Heart left ventricle (tissue), 16 donors: ENCODE data around the gene MNS1. TPM values are rescaled to one million over a fixed set of nuclear protein-coding genes. Genes with fewer than 3 reads are reported as not detected.

Experiments used
- ATAC-seq, 4 donors: fragments of 200-7000 bp; cut with Tn5 transposase; one replicate each; pipeline ENCODE4 v1.9.1; 2020 to 2022; ENCODE audit warnings: moderate library complexity in 4 of 4, mild to moderate bottlenecking in 3 of 4, moderate number of reproducible peaks in 1 of 4
- DNase-seq, 5 donors: peaks; one replicate each; pipeline ENCODE4 v3.0.0-alpha.2; 2020
- H3K27ac ChIP-seq, 12 donors: fragments of 200-600 bp; sonication (generic) in 4 of 12; one replicate each; pipeline versions ENCODE4 v1.5.0 to v1.8.0; 2016 to 2022; ENCODE audit warnings: mild to moderate bottlenecking in 2 of 12
- H3K27me3 ChIP-seq, 9 donors: fragments of 200-600 bp; sonication (generic) in 2 of 9; one replicate each; pipeline versions ENCODE4 v1.5.1 to v1.8.0; 2016 to 2022; ENCODE audit warnings: mild to moderate bottlenecking in 3 of 9
- H3K36me3 ChIP-seq, 9 donors: fragments of 200-600 bp; sonication (generic) in 2 of 9; one replicate each; pipeline versions ENCODE4 v1.5.0 to v1.8.0; 2018 to 2022; ENCODE audit warnings: mild to moderate bottlenecking in 2 of 9
- H3K4me1 ChIP-seq, 12 donors: fragments of 200-600 bp; sonication (generic) in 4 of 12; one replicate each; pipeline versions ENCODE4 v1.5.0 to v1.8.0; 2016 to 2022; ENCODE audit warnings: mild to moderate bottlenecking in 3 of 12
- H3K4me3 ChIP-seq, 12 donors: fragments of 200-600 bp; sonication (generic) in 4 of 12; one replicate each; pipeline versions ENCODE4 v1.5.0 to v1.8.0; 2017 to 2022; ENCODE audit warnings: mild to moderate bottlenecking in 9 of 12, moderate library complexity in 4 of 12
- H3K9me3 ChIP-seq, 12 donors: fragments of 200-600 bp; sonication (generic) in 4 of 12; one replicate each; pipeline versions ENCODE4 v1.5.0 to v1.8.0; 2016 to 2022; ENCODE audit warnings: mild to moderate bottlenecking in 1 of 12
- CTCF ChIP-seq, 12 donors: fragments of 200-600 bp; sonication (generic) in 4 of 12; IDR thresholded peaks; one replicate each; pipeline versions ENCODE4 v1.5.0 to v1.8.0; 2018 to 2022; ENCODE audit warnings: antibody characterized with exemption in 12 of 12, mild to moderate bottlenecking in 5 of 12
- POLR2A ChIP-seq, 2 donors: fragments of 450-650 bp; IDR thresholded peaks; one replicate each; pipeline ENCODE4 v1.6.1; 2017; ENCODE audit warnings: antibody characterized with exemption in 2 of 2, mild to moderate bottlenecking in 2 of 2, moderate library complexity in 2 of 2
- WGBS, 4 donors: extraction: QIAGEN DNeasy Blood & Tissue Kit in 2 of 4; methylation state at CpG; one replicate each; pipeline versions ENCODE4 v1.1.5 to v1.1.7; 2013 to 2018; 5-methylcytosine and 5-hydroxymethylcytosine counted together
- intact Hi-C, 10 donors: fragments of 100-400 bp; cut with DNase I; formaldehyde crosslinking; loops; one replicate each; pipeline versions ENCODE4 v1.11.1 to v1.14.2; 2022
- polyA plus RNA-seq, 2 donors: library from polyadenylated mRNA; stranded (reverse); fragments of 200-250 nt; gene quantifications; one replicate each; pipeline ENCODE4 v1.2.3, GENCODE V29; 2013
- total RNA-seq, 9 donors: library from RNA; depleted of rRNA in 2 of 9; stranded (reverse); fragments of >200 nt in 2 of 9; fragmentation: NEBNext Ultra II Directional in 3 of 9; extraction: Animal tissue kit (Norgen Biotek cat#: 25700) in 3 of 9; gene quantifications; one replicate each; pipeline versions ENCODE4 v1.1.0 to v1.2.4, GENCODE V29; 2016 to 2023
- donor health status: ischemic (EF 13 %, LVEDD 7.1; RV severe dilation, severe dysfunction).
- donor health status: healthy with polysubstance abuse.
- donor health status: DM: no; HTN: yes; CAD: no.
- donor health status: DM: no; HTN: no; CAD: no.
- donor health status: ischemic (EF 25% LVEDD 6.9; RV normal size, moderate dysfunction).
- donor health status: ischemic (EF 25% LVEDD 5.7; RV mildly dilated, moderate dysfunction).
- donor health status: healthy.
- donor health status: DM: yes; HTN: yes; CAD: no.
- donor health status: ischemic (EF 35%, LVEDD 5.7; RV mildly dilated, moderate dysfunction).
- donor health status: nonischemic (EF 11% LVEDD 7.7; RV severe dilation, severe dysfunction).
- donor health status: DM: yes; HTN: yes; CAD: no.
- donor health status: PGD.
- donor health status: ischemic (EF 29% LVEDD 5.4; RV normal size, mild dysfunction).
- donor health status: nonischemic (EF 23%, LVEDD 6.1; RV moderate dilation, normal function).

MNS1 gene
- total and polyA plus RNA-seq, 11 donors: 0.30 to 2.6 (median 0.81) TPM

GRCh38 chr15:56468401-56468800 lies 3.5 kb upstream of the MNS1 start:
- H3K4me1 ChIP-seq: peaks cover 0 to 20% (median 0%) of the 10 kb centered on the region in 12 donors
- H3K36me3 ChIP-seq: no peaks in the 10 kb centered on the region
- no peaks in the 10 kb centered on the region for H3K9me3 ChIP-seq
- H3K27me3 ChIP-seq: peaks cover 0 to 10% (median 0%) of the 10 kb centered on the region in 9 donors
- H3K27ac ChIP-seq: peak overlapping the region in 1 of 12 donors; percentile 46
- whole genome bisulfite sequencing, 4 donors: 50 to 80% (median 61%) methylated on average over 2 of the region's 2 CpGs
- ATAC-seq (no peak), DNase-seq (no peak)
- TF ChIP-seq CTCF (IDR thresholded peaks at IDR 0.05): no peak
- TF ChIP-seq POLR2A (IDR thresholded peaks at IDR 0.05): no peak
- intact Hi-C loops: no loop called here
- H3K4me3 ChIP-seq: peak overlapping the region in 5 of 12 donors; percentile 6 to 46 (median 13)

GRCh38 chr15:56467616-56468015 lies 2.7 kb upstream of the MNS1 start:
- Histone ChIP-seq H3K36me3 (no peaks in the 10 kb centered on the region), H3K9me3 (no peaks in the 10 kb centered on the region), H3K4me3 (no peak overlapping the region), H3K27ac (no peak overlapping the region), H3K27me3 (peaks cover 0 to 10% (median 0%) of the 10 kb centered on the region in 9 donors), H3K4me1 (peaks cover 0 to 20% (median 0%) of the 10 kb centered on the region in 12 donors)
- intact Hi-C loops: no loop called here
- TF ChIP-seq CTCF (IDR thresholded peaks at IDR 0.05) (no peak), POLR2A (IDR thresholded peaks at IDR 0.05) (no peak)
- 61 to 66% (median 63%) methylated on average over 3 of the region's 3 CpGs for WGBS, 4 donors
- no peak for DNase-seq
- no peak for ATAC-seq

- H3K27ac ChIP-seq: no peak overlapping the region
Measured at GRCh38 chr15:56460947-56461346, 4.0 kb downstream of the MNS1 start.

GRCh38 chr15:56460071-56460470 lies 4.9 kb downstream of the MNS1 start:
- no peaks in the 10 kb centered on the region for H3K36me3 ChIP-seq
- peaks cover 0 to 5% (median 0%) of the 10 kb centered on the region in 12 donors for H3K9me3 ChIP-seq
- H3K27me3 ChIP-seq: no peaks in the 10 kb centered on the region
- intact Hi-C loops: no loop called here
- H3K4me1 ChIP-seq: peaks cover 0 to 7% (median 0%) of the 10 kb centered on the region in 12 donors
- no peak overlapping the region for H3K27ac ChIP-seq
- no peak for TF ChIP-seq CTCF (IDR thresholded peaks at IDR 0.05)
- TF ChIP-seq POLR2A (IDR thresholded peaks at IDR 0.05): no peak
- ATAC-seq (no peak), DNase-seq (no peak)
- 34 to 58% (median 45%) methylated on average over 1 of the region's 1 CpG for WGBS, 4 donors
- no peak overlapping the region for H3K4me3 ChIP-seq

More at GRCh38 chr15:56460947-56461346, 4.0 kb downstream of the MNS1 start:
- intact Hi-C loops: no loop called here
- Histone ChIP-seq H3K36me3 (no peaks in the 10 kb centered on the region), H3K27me3 (no peaks in the 10 kb centered on the region), H3K4me3 (no peak overlapping the region), H3K9me3 (peaks cover 0 to 5% (median 0%) of the 10 kb centered on the region in 12 donors), H3K4me1 (peaks cover 0 to 12% (median 0%) of the 10 kb centered on the region in 12 donors)
- WGBS, 4 donors: 87 to 96% (median 91%) methylated on average over 2 of the region's 2 CpGs
- TF ChIP-seq POLR2A (IDR thresholded peaks at IDR 0.05) (no peak), CTCF (IDR thresholded peaks at IDR 0.05) (no peak)
- ATAC-seq: no peak
- no peak for DNase-seq
